Right ventricle myocardium inferior (tissue), 1 donor: ENCODE data around the gene TRDN. TPM values are rescaled to one million over a fixed set of nuclear protein-coding genes. Genes with fewer than 3 reads are reported as not detected.
"Not testable (repeated sequence)": the region's sequence is repeated elsewhere in the genome, so short reads cannot be mapped to it uniquely, and the experiment has no call there.

Source experiments
- ATAC-seq: fragments of 200-7000 bp; cut with Tn5 transposase; one replicate; pipeline ENCODE4 v1.9.1; 2020; ENCODE audit warnings: mild to moderate bottlenecking, moderate library complexity
- DNase-seq: peaks from one replicate; pipeline ENCODE4 v3.0.0; 2021; ENCODE audit errors: missing footprints
- intact Hi-C: fragments of 100-400 bp; cut with DNase I; formaldehyde crosslinking; loops from one replicate; pipeline ENCODE4 v1.11.0; 2022
- total RNA-seq: library from RNA; stranded (reverse); fragmentation: NEBNext Ultra II Directional; extraction: Animal tissue kit (Norgen Biotek cat#: 25700); gene quantifications from one replicate; pipeline ENCODE4 v1.2.1, GENCODE V29; 2021
- donor health status: DM: no; HTN: yes; CAD: no; lungs with severe emphysema.

The TRDN gene
- total RNA-seq, 1 donor from 2014 or later, result 394 TPM

DNA sequence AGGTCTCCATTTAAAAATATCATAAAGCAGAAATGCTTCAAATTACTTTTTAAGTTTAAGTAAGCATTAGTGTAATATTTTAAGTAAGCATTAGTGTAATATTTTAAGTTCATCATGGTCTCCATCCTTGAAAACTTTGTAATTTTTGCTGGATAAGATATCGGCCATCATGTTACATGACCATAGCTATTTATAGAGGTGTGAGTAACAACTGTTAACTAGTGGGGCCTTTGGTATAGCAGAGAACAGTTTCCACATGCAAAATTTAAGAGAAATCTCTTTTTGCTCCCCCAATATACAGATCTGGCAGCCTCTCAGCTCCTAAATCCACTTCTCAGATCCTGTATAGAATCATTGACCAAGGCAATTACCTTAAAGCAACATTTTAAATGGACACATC lies 468 bp downstream of the TRDN start:
- DNase-seq (no peak), ATAC-seq (peak; percentile 78)
- intact Hi-C loops, result loop anchor here (5.0 kb wide), 2 partner anchors 199 to 1509 kb away; no protein-coding TSS in a partner anchor

DNA sequence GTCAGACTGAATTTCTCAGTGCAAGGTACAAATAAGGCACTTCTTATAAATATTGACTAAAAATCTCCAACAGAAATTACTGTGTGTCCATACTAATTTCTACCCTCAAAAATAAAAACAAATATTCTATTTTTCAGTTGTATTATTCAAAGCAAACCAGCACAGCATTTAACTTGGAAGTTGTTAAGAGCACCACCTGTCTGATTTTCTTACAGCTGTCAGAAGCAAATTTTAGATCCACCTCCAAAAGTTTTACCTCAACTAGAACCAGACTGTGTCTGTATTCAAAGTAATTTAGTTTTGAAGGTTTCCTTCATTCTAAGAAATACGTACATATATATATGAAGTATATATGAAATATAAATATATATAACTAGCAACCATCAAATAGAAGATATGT lies 1.2 kb downstream of the TRDN start:
- no peak for ATAC-seq
- no peak for DNase-seq
- intact Hi-C loops, result loop anchor here (1.0 to 5.0 kb wide), 3 partner anchors 116 to 1508 kb away; no protein-coding TSS in a partner anchor

DNA sequence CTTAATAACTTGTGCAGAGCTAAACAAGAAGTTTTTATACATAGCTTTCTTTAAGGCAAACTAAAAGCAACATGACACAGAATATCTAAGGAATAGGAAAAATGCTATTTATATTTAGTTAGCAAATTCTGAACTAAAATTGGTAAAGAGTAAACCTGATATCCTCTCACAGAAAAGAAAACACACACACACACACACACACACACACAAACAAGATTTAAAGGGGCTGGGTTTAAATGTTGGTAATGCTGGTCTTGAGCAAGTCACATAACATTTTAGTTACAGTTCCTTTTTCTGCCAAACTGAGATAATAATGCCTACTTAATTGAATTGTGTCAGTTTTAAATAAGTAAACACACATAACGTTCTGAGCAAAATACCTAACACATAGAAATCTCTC lies 1.6 kb downstream of the TRDN start:
- intact Hi-C loops, result loop anchor here (1.0 to 5.0 kb wide), 3 partner anchors 116 to 1508 kb away; no protein-coding TSS in a partner anchor
- ATAC-seq (no peak), DNase-seq (no peak)

DNA sequence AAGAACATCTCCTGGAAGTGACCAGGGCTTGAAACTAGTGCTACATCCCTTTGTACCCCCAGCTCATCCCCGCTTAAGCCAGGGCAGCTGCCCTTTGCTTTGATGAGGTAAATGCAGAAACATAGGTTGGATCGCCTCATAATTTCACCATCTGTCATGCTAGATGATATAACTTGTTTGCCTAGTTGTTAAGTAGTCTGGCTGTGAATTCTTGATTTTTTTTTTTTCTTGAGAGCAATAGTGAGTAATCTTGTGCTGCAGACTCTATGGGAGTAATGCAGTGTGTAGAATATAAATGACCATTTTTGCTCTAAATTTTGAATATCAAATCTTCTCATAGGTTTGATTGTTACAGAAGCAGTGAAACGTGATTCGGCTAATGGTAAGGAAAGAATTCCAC lies 4.1 kb downstream of the TRDN start:
- no peak for DNase-seq
- ATAC-seq, result no peak
- intact Hi-C loops, result no loop called here

DNA sequence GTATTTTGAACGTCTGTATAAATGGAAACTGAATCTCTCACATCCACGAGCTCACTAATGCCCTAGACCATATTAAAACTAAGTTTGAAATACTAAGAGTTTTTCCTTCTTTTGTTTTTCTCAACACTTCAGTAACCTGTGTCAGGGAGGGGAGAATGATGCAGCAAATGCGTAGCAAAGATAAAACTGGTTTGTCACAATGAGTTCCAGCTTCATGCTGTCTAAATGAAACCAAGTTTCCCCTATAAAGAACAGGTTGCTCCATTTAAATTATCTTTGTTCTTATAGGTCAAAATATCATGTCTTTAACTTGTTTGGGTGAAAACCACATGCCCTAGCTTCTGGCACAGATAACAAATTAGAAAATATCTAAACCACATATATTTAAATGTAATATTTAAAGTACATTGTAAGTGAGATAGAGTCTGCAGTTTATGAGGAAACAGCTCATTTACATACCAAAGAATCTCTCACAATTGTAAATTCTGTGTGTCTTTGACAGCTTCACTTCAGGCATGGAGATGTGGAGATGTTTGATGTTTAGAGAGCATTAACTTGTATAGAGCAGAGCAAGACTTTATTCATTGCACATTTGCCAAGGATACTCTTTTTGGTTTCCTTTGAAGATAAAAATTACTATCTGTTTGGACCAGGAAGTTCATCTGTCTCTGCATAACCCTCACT lies 7.3 kb downstream of the TRDN start:
- ATAC-seq (no peak), DNase-seq (no peak)
- intact Hi-C loops, result no loop called here

DNA sequence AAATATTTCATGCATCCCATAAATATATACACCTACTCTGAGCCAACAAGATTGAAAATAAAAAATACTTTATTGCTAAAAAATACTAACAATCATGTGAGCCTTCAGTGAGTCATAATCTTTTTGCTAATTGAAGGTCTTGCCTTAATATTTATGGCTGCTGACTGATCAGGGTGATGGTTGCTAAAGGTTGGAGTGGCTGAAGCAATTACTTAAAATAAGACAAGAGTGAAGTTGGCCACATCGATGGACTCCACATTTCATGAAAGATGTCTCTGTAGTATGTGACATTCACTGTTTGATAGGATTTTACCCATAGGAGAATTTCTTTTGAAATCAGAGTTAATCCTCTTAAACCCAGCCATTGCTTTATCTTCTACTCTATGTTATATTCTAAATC lies 11.1 kb downstream of the TRDN start:
- ATAC-seq (no peak), DNase-seq (no peak)
- intact Hi-C loops, result no loop called here

DNA sequence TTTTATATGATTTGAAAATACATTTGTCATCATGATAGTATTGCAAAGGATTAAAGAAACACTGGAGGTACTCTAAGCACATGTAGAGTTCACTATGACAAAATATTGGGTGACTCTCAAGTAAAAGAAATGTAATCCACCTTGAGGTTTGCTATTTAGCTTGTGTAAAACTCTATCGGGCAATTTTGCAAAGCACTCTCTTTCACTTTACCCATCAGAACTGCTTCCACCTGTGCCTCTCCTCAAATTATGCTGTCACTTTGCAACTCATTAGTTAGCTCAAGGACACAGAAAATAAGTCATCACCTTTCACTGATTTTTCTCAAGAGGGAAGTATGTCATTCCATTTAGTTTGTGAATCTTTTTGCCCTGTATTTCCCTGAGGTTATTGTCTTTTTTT lies 14.0 kb downstream of the TRDN start:
- no peak for DNase-seq
- intact Hi-C loops, result no loop called here
- ATAC-seq, result no peak

DNA sequence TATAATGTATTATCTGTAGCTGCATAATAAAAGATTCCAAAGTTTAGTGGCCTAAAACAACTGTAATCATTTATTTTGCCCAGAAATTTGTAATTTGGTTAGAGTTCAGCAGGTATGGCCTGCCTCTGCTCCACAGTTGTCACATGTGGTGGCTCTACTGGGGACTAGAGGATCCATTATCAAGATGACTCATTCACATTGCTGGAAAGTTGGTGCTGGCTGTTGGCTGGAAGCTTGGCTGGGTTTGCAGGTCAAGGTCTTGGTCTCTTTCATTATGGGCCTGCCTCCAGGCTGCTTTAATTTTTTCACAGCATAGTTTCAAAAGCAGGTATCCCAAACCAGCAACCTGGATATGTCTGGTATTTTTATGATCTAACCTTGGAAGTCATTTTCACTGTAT lies 17.6 kb downstream of the TRDN start:
- DNase-seq, result no peak
- intact Hi-C loops, result loop anchor here (5.0 kb wide), 1 partner anchor 102 kb away; no protein-coding TSS in a partner anchor
- ATAC-seq, result peak; percentile 32

DNA sequence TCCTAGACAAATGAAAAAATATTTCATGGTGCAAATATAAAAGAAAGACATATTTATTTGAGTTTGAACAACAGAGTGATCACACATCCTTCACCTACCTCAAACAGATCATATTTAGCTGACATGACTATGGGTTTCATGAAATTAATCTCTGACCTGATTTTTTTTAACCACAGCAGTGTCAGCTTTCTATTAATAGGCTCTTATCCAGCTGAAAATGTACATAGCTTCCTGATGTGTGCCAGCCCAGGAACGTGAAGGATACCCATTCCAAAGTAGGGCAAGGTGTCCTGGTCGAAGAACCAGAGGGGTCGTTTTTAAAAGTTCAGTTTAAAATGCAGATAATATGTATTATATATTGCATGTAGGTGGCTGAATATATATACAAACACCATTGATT lies 19.8 kb downstream of the TRDN start:
- intact Hi-C loops, result loop anchor here (5.0 kb wide), 1 partner anchor 100 kb away; no protein-coding TSS in a partner anchor
- ATAC-seq (peak; percentile 77), DNase-seq (no peak)

DNA sequence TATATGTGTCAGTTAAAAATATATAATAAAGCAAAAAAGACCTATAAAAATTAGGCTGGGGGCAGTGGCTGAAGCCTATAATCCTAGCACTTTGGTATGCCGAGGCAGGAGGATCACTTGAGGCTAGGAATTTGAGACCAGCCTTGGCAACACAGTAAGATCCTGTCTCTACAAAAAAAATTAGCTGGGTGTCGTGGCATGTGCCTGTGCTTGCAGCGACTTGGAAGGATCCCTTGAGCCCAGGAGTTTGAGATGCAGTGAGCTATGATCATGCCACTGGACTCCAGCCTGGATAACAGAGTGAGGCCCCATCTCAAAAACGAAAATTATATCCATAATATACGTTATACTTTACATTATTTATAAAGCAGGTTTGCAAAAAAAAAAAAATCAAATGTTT lies 20.7 kb downstream of the TRDN start:
- intact Hi-C loops, result loop anchor here (5.0 kb wide), 1 partner anchor 99 kb away; no protein-coding TSS in a partner anchor
- ATAC-seq (no peak), DNase-seq (no peak)

DNA sequence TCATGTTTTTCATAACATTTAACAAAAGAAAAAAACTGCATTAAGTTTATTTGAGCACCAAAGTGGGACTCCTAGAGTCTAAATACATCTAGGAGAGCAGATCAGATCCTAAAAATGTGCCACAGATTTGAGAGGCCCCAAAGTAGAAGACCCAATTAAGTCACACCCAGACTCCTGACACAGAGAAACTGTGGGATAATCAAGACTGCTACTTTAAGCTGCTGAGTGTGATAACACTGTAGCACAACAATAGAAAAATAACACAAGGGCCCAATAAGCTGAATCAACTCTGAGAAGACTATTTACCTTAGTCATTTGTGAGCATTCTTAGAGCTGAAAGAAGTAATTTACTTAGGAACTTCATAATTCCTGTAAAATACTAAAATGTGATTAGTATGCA lies 26.0 kb downstream of the TRDN start:
- ATAC-seq, result no peak
- intact Hi-C loops, result no loop called here

DNA sequence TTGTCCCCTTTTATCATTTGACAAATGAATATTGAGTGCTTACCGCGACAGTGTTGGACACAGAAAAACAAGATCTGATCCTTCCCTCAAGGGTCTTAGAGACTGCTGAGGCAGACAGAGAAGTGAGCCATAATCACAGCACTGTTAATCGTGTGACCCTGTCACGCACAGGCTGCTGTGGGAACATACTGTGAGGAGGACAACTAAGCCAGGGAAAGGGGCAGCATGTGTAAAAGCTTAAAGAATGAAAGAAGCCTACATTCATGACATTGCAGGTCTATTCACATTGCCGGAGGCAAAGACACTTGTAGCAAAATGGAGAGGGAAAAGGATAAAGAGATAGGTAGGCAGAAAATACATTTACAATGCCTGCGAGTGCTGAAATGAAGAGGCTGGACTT lies 32.7 kb downstream of the TRDN start:
- ATAC-seq, result peak; percentile 60
- DNase-seq, result no peak
- intact Hi-C loops, result no loop called here

More for the DNA sequence above, 26.0 kb downstream of the TRDN start:
- no peak for DNase-seq

DNA sequence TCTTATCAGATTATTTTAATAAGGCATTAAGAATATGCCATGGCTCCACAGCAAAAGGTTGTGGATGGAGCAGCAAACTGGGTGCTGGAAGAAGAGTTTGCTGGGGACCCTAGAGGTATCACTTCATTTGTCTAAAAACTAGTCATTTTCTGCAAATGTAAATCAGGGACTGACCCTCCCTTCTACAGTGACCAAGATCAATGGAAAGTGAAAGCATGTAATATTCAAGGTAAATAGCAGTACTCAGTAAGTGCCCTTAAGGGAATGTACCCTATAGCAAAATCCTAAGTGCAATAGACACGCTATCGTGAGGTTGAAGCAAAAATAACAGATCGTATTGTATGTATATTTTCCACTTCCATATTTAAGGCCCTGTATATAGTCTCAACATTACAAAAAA lies 38.7 kb downstream of the TRDN start:
- ATAC-seq (no peak), DNase-seq (no peak)
- intact Hi-C loops, result no loop called here

DNA sequence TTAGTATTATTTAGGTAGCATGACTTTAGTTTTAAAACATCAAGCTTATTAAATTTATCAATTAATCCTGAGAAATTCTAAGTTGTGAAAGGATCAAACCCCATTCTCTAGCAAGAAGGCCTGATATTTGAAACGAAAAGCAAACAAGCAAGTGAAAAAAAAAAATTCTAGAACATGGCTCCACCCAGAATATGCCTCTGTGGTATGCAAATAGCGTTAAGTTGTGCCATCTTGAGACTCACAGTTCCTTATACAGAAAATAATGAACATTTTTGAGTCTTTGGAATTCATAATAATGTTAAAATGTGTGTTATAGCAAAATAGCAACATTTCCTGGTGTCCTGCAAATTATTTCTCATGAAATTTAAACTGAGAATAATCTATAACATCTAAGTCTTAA lies 42.0 kb downstream of the TRDN start:
- DNase-seq, result no peak
- intact Hi-C loops, result no loop called here
- ATAC-seq, result no peak

DNA sequence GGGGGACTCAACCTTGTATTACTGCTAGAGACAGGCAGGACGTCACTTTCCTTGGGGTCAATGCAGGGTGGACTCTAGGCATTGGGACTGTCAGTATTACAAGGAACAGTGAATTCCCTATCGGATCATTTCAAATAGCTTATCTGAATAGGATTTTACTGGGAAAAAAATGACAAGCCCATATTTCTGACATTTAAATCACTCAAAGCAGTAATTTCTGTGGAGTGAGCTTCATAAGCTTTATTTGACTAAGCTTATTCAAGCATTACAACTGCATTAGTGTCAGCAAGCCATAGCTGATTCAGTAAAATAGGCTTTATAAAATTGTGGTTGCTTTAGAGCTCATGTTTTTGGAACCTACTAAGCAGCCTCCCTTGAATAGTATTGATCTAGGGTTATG lies 44.3 kb downstream of the TRDN start:
- intact Hi-C loops, result no loop called here
- ATAC-seq (no peak), DNase-seq (no peak)

DNA sequence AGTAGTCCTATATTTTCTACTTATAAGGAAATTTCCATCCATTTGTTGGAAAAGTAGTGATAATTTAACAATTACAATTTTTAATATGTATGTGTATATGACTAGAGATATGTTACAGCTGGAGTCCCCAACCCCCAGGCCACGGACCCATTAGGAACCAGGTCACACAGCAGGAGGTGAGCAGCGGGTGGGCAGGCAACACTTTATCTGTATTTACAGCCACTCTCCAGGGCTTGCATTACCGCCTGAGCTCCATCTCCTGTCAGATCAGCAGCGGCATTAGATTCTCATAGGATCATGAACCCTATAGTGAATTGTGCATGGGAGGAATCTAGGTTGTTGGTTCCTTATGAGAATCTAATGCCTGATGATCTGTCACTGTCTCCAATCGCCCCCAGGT lies 46.8 kb downstream of the TRDN start:
- ATAC-seq, result no peak
- intact Hi-C loops, result no loop called here
- no peak for DNase-seq

DNA sequence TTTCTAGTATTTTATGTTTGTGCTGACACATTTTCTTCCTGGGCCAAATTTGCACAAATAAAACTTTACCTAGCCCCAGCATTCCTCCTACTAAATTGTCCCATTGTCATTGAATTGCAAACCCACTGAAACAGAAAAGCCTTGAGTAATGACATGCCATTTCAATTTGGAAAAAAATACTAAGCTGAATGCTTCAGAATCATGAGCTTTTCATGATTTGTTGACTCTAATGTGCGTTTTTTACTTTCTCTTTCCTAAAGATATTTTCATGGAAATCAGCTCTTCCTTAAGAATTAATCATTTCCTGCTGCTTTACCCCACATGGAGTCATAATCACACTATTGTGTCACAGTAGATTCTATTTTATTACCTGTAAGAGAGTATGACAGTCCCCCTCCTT lies 47.4 kb downstream of the TRDN start:
- no peak for ATAC-seq
- no peak for DNase-seq
- intact Hi-C loops, result no loop called here

DNA sequence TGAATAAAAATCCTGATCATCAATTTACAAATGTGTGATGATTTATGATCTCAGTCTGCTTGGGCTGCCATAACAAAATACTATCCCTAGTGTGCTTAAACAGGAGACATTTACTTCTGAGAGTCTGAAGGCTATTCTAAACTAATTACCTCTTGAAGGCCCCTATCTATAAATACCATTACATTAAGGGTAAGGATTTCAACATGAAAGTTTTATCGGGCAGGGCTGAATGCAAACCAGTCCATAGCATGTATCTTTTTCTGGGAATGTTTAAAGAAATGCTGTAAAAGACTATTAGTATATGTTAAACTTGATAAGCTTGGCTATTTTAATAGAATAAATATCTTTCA lies 48.2 kb downstream of the TRDN start:
- intact Hi-C loops, result no loop called here
- no peak for ATAC-seq
- DNase-seq, result no peak

DNA sequence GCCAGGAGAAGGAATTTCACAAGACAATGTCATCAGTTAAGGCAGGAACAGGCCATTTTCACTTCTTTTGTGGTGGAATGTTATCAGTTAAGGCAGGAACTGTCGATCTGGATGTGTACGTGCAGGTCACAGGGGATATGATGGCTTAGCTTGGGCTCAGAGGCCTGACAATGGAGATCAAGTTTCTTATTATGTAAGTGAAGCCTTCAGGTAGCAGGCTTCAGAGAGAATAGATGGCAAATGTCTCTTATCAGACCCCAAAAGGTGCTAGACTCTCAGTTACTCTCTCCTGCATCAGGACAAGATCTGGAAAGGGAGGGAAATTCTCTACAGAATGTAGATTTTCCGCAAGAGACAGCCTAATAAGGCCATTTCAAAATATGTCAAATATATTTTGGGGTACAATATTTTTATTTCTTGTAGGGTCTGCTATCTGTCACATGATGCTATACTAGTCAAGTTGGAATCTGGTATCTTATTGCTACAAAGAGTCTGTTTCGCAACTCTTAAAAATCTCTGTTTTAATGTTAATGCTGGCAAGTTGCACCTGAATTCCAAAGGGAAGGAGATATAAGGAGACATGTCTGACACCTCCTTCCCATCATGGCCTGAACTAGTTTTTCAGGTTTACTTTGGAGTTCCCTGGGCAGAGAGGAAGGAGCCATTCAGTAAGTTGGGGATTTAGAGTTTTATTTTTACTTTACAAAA lies 48.8 kb downstream of the TRDN start:
- intact Hi-C loops, result no loop called here
- no peak for ATAC-seq
- no peak for DNase-seq

DNA sequence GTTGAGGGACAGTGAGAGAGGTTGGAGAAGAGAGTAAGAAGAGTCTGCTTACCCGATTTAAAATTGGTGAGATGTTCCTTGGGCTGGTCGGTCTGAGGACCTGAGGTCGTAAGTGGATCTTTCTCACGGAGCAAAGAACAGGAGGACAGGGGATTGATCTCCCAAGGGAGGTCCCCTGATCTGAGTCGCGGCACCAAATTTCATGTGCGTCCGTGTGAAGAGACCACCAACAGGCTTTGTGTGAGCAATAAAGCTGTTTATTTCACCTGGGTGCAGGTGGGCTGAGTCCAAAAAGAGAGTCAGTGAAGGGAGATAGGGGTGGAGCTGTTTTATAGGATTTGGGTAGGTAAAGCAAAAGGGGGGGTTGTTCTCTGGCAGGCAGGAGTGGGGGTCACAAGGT lies 49.3 kb downstream of the TRDN start:
- intact Hi-C loops, ATAC-seq, DNase-seq: not testable (repeated sequence)
